Mammary epithelial cell (primary cell): ENCODE measurements around the gene MEGF11.

ENCODE experiments used
- CTCF ChIP-seq, 2 donors: IDR thresholded peaks in 1 of 2; conservative IDR thresholded peaks in 1 of 2; 2 replicates each; pipeline ENCODE4 v1.5.1; 2011 to 2012; ENCODE audit warnings: inconsistent platforms in 2 of 2, low read length in 2 of 2, mild to moderate bottlenecking in 2 of 2, control low read depth in 1 of 2, low read depth in 1 of 2; ENCODE audit not compliant: insufficient read depth in 1 of 2; ENCODE audit errors: extremely low read depth in 1 of 2
- EZH2 ChIP-seq: IDR thresholded peaks from 2 replicates; pipeline ENCODE4 v1.6.1; 2012; ENCODE audit warnings: low read length, inconsistent platforms, borderline replicate concordance

- TF ChIP-seq CTCF (conservative IDR thresholded peaks at IDR 0.05 in 1 of 2, IDR thresholded peaks at IDR 0.05 in 1 of 2; ENCODE audit: extremely low read depth in 1 of 2, insufficient read depth in 1 of 2, low read depth in 1 of 2, low read length in 2 of 2) (no peak), EZH2 (no peak)
Measured at GRCh38 chr15:65887565-65887964, 366.0 kb downstream of the MEGF11 start.
